HK-2 (cell line): ENCODE measurements around the gene SC5D.

Source experiments
- DNase-seq: peaks from one replicate; pipeline ENCODE4 v3.0.0-alpha.2; 2018; ENCODE audit not compliant: unreplicated experiment

Gene SC5D

GRCh38 chr11:121328967-121329679, 36.6 kb downstream of the SC5D start:
- DNase-seq: no peak

DNA sequence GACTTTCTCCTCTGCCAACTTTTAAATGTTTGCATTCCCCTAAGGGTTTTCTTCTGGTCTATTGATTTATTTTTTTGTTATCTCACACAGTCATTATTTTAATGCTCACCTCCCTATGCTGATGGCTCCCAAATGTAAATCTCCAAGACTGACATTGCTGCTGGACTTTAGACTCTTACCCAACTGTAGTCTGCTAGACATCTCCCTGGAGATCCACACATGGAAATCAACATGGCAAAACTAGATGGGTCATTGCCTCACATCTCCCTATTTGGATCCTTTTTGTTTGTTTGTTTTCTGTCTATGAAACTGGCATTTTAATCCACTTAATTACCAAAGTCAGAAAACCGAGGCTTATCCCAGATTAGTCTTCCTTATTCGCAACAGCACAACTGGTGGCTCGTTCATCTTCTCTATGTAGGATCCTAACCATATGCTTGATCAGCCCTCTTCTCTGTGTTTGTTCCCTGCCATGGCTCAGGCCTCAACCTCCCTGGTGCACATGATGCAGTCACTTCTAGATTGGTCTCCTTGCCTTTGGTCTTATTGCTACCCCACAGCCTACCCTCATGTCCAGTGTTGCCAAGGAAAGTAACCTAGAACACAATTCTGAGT, 37.3 kb downstream of the SC5D start:
- DNase-seq: no peak

- DNase-seq: no peak
Observed at GRCh38 chr11:121330614-121331435, 38.3 kb downstream of the SC5D start.

DNA sequence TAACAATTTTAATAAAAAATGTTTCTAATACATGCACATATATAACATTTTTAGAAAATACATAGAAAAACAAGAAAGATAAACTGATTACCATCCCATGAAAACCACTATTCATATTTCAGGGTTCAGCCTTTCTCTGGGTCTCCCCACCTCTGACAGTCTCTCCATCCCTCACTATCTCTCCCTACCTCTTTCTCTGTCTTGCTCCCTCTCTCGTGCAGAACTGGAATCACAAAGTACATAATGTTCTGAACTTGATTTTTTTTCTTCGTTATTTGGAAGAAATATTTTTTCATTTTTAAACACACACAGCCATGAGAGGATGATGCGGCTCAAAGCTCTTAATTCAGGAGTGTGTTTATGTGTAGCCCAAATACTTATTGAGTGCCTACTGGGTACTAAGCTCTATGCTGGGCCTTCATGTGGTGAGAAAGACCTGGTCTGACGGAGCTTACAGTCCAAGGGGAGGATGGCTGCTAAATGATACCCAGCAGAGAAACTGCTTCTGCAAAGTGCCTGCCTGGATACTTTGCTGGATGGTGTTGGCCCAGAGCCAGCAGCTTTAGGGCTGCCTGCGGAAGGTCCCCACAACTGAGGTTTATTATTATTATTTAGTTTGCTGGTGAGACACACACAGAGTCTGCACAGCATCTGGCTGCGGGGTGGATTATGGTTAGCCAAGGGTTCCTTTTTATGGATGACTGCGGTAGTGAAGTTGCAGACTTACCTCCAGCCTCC, 42.6 kb downstream of the SC5D start:
- no peak for DNase-seq

- no peak for DNase-seq
Observed at GRCh38 chr11:121336279-121336937, 43.8 kb downstream of the SC5D start.

DNA sequence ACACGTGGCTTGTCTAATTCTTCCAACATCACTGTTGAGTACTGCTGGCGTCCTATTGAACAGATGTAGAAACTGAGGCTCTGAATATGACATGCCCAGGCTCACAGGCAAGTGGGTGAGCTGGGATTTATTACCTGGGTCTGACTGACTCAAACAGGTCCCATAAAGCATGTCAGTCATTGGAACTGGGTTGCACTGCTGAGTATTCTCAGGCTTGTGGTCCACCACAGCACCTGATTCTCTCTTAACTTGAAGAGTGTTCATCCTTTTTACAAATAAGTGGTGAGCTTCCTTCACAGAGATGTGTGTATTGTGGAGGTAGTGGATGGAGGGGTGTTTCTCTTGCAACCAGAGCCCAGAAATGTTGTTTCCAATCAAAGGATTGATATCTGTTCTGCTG, 44.5 kb downstream of the SC5D start:
- no peak for DNase-seq

DNA sequence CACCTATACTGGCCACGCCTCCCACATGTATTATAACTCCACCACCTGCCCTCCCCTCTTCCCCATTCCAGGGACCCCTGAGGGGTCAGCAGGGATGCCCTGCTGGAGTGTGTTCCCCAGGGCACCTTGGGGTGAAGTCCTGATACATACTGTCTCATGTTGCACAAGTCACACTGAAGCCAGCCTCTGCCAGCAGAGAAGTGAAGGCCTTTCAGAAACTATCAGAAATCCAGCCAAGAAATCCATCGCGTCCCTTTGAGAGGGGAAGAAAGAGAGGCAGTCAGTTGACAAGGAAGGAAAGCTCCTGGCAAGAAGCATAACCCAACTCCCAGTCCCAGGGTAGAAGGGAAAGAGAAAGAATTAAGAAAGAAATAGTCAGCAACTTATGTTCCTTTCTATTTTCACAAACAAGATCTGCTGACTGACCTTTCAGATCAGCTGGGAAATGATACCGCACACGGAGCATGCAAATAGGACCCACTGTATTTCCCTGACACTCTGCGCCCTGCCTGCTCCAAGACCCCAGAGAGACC, 45.2 kb downstream of the SC5D start:
- DNase-seq: no peak

DNA sequence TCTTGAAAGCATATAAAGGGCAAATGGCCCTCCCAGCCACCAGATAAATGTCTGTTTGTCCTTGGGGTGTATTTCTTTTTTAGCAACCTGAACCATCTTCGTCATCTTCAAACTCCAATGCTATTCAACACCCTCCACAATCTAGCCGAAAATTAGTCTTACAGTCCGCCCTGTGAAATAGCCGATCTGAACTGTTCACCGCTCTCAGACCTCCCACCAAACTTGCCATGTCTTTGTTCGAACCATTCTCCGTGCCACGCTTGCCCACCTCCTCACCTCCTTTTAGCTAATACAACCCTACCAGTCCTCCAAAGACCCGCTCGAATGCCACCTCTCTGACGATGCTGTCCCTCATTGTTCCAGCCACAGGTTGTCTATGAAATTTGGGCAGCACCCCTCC, 46.0 kb downstream of the SC5D start:
- DNase-seq: no peak

GRCh38 chr11:121340032-121340580, 47.5 kb downstream of the SC5D start:
- no peak for DNase-seq

DNA sequence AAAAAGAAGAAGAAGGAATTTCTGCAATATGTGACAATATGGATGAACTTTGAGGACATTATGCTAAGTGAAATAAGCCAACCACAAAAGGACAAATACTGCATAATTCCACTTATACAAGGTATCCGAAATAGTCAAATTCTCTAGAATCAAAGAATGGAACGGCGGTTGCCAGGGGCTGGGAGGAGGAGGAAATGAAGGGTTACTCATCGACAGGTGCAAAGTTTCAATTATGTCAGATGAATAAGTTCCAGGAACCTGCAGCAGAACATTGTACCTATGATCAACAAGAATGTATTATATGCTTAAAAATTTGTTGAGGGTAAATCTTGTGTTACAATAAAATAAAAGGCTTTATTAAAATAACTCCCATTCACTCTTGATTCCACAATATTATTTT, 49.0 kb downstream of the SC5D start:
- no peak for DNase-seq

DNA sequence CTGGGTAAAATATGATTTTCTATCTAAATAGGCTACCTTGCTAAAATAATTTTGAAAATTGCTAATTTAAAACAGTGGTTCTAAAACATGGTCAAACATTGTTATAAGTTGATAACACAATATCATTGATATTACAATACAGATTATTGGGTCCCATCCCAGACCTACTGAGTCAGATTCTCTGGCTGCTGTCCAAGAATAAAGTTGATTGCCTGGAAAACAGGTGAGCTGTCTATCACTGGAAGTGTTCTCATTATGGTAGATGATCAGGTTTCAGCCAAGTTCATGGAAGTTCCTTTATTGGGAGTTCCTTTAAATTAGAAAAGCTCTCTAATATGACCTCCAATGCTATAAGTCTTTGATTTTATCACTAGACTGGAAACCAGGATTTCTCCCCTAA, 52.3 kb downstream of the SC5D start:
- no peak for DNase-seq

- DNase-seq: no peak
Observed at GRCh38 chr11:121347094-121347493, 54.5 kb downstream of the SC5D start.

DNA sequence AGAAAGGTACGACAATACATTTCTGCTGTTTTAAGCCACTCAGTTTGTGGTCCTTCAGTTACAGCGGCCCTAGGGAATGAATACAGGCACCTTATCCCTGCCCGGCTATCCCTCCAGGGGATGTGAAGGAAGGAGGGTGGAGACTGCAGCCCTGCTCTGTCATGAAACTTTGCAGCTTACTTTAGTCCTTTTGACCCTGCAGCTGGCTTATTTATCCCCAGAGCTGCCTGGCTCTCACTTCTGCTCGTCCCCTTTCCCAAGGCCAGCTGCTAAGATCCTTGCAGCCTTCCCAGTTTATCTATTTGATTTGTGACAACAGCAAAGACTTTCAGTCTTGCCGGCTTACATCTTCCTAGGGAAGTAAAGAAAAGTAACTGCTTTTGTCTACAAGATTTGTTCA, 55.2 kb downstream of the SC5D start:
- no peak for DNase-seq

- DNase-seq: no peak
Observed at GRCh38 chr11:121348220-121348875, 55.8 kb downstream of the SC5D start.

- DNase-seq: no peak
Observed at GRCh38 chr11:121349790-121350189, 57.2 kb downstream of the SC5D start.

- no peak for DNase-seq
Observed at GRCh38 chr11:121350314-121351082, 57.9 kb downstream of the SC5D start.

DNA sequence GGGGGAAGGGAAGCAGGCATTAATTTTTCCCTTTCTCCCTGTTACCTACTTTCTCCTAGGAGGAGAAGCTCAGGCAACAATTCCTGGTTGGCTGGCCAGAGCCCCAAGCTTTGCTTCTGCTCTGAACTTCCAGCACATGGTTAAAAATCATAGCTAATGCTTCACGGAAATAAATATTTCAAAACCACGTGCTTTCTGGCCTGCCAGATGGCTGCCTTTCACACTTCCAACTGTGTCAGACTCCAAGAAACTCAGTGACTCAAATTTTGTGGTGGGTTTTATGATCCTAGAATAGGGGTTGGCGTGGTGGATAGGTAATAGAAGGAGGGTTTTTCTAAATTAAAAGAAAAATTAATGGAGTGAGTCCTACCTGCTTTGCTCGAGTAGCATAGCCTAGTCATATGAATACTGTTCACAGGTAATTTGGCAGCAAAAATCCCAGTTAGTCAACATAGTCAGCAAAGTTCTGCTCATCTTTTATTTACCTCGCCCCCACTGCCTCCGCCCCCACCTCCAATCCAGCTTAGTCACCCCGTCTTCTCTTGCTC, 58.6 kb downstream of the SC5D start:
- DNase-seq: no peak

- DNase-seq: no peak
Observed at GRCh38 chr11:121352251-121352891, 59.8 kb downstream of the SC5D start.

- no peak for DNase-seq
Observed at GRCh38 chr11:121354192-121354591, 61.6 kb downstream of the SC5D start.
